H4 (cell line): ENCODE measurements around the gene ZNF319. TPM values are rescaled to one million over a fixed set of nuclear protein-coding genes. Genes with fewer than 3 reads are reported as not detected.
A peak's percentile ranks its signal among the peaks of the same experiment; 100 is the strongest.

Experiments used
- DNase-seq: peaks from one replicate; pipeline ENCODE4 v3.0.0-alpha.2; 2015; ENCODE audit warnings: low spot score
- total RNA-seq: library from RNA; depleted of rRNA; stranded (reverse); fragments of >200 nt; shearing (Covaris generic); gene quantifications from 2 replicates; pipeline ENCODE4 v1.2.3, GENCODE V29; 2014; rRNA removed

Gene ZNF319
- total RNA-seq, 1 experiment from 2014 or later = 1.1 TPM

DNA sequence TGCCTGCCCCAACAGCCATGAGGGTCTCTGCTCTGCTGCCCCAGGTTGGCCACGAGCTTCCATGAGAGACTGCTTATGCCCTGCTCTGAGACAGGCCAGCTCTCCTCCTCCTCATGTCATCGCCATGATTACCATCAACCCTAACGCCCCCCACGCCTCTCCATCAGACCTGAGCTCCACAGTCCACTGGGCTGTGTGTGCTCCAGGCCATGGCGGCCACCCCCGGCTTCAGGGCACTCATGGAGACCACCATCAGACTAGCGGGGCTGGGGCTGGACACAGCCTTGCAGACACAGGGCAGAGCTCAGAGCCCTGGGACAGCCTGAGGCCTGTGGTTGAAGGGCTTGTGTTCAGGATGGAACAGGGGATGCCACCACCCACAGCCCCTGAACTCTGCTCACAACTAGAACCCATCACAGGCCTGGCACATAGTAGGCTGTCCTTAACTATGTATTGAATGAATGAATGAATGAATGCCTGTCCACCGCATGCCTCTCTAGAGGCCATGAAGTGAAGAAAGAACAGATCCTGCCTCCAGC lies 44.1 kb downstream of the ZNF319 start:
- DNase-seq = no peak

- DNase-seq = peak; percentile 59
Measured at GRCh38 chr16:57955572-57956188, 44.8 kb downstream of the ZNF319 start.

DNA sequence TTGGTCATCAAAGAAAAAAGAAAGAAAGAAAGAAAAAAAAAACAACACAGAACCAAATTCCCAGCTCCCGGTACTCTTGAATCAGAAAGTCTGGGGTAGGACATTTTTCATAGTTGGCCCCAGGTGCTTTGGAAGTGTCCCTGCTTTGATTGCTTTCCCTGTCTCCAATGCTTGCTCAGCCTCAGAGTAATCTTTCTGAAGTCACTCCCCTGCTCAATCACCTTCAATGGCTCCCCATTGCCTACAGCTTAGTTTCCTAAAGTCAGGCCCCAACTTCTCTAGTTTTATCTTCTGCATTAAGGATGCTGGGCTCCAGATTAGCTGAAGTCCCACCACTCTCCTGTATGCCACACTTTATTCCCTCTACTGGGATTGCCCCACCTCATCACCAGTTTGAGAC lies 46.6 kb downstream of the ZNF319 start:
- no peak for DNase-seq

DNA sequence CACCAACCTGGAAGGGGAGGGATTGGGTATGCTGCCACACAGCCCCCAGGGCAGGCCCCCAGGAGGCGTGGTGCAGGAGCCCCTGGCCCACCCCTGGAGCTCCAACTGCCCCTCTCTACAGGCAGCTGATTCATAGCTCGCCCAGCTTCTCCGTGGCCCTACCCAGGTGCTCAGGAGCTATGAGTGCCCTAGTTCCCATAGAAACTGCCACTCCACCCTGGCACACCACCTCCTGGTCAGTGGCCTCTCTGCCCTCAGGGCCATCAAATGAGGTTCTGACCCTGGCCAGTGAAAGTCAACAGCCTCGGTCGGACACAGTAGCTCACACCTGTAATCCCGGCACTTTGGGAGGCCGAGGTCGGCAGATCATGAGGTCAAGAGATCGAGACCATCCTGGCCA lies 47.6 kb downstream of the ZNF319 start:
- no peak for DNase-seq

DNA sequence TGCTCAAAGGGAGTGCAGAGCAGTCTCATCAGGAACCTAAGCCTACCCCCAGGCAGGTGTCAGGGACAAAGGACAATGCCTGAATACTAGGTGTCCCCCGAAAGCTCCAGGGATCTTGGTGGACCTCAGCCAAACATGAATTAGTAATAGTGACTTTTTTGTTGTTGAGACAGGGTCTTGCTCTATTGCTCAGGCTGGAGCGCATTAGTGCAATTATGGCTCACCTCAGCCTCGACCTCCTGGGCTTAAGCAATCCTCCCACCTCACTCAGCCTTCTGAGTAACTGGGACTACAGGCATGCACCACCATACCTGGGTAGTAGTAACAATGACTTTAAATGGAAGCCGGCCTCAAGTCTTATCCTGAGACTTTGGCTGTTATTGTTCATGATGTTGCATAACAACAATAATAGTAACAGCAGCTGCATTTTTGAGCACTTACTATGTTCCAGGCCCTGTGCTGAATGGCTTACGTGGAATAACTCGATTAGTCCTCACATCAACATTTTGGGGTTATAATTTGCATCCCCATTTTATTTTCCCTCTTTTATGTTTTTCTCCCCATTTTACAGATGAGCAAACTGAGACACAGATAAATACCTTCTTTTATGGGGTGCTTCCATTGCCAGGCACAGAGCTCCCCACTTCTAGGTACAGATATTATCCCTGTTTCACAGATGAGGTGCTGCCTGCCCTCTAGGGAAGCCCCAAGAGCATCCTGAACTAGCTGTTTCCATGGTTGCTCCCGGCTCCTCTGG lies 49.1 kb downstream of the ZNF319 start:
- DNase-seq = no peak

GRCh38 chr16:57950382-57950781 lies 50.1 kb downstream of the ZNF319 start:
- DNase-seq = no peak

DNA sequence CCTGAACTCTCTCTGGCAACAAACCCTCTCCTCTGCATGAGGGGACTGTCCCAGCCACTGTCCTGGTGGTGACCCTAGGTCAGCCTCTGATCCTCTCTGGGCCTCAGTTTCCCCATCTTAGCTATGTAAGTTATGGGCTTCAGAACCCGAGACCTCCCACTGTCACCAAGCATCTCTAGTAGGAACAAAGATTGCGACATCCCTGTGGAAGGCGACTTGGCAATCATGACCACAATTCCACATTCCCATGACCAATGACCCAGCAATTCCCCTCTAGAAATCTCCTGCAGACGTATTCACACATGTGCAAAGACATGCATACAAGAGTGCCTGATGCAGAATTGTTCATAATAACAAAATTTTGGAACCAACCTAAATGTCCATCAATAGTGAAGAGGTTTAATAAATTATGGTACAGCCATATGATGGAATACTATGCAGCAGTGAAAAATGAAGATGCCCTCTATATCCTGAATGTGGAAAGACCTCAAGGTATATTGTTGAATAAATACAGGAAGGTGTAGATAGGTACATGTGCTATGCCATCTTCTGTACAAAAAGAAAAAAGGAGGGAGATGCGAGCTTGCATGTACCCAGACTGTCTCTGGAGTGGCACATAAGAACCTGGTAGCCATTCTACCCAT lies 50.8 kb downstream of the ZNF319 start:
- no peak for DNase-seq

- DNase-seq = no peak
Measured at GRCh38 chr16:57949013-57949412, 51.5 kb downstream of the ZNF319 start.

- DNase-seq = no peak
Measured at GRCh38 chr16:57948027-57948426, 52.4 kb downstream of the ZNF319 start.

GRCh38 chr16:57947261-57947660 lies 53.2 kb downstream of the ZNF319 start:
- no peak for DNase-seq

DNA sequence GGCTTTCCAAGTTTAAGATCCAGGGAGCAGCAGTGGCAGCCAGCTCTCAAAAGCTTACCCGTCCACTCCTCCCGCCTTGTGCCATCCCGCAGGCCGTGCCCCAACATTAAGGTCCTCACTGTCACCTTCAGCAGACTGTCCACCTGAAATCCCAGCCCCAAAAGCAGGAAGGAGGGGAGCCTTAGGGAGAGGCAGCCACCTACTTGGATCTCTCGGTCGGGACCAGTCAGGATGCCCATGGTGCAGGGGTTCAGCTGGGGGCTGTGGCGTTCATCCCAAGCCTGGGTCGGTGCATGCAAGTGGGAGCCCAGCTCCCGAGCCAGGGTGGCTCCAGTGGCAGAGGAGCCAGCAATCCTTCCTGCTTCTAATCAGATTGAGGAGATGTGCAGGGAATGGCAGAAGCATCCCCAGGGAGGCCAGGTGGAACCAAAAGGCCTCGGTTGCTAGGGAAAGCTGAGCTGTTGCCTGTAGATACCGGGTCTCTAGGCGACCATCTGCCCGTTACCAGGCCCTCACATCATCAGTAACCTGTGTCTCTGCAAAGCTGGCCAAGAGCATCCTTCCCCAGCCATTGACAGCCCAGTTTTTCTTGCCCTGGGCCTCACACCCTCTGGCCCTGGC lies 54.2 kb downstream of the ZNF319 start:
- no peak for DNase-seq

DNA sequence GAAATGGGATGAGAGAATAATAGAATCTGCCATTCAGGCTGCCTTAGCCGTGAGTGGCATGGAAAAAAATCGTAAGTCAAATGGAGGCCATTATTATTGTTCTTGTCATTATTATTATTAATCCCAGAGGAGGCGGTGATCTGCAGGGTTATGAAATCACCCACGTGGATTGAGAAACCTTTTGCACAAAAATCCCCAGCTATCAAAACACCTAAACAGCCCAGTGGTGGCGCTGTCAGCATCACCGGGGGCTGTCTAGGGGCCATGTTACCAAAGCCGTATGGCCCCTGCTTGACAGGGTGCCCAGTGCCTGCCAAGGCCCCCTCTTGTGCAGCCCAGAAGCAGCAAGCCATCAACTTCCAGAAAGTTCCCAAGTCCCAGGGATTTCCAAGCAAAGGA lies 54.7 kb downstream of the ZNF319 start:
- no peak for DNase-seq

GRCh38 chr16:57944970-57945739 lies 55.3 kb downstream of the ZNF319 start:
- DNase-seq = no peak

Other genes with a start within 250 kb of the ZNF319 start
- gene KIFC3, start 198.2 kb downstream of the ZNF319 start, total RNA-seq = 12.2 and 27.4 TPM in 2 replicates
- gene CNGB1, start 29.5 kb downstream of the ZNF319 start, total RNA-seq = 0.06 TPM in 1 of 2 replicates, not detected in the other
- gene USB1, start 735 bp upstream of the ZNF319 start, total RNA-seq = 28.6 and 30.5 TPM in 2 replicates
- gene MMP15, start 25.1 kb upstream of the ZNF319 start, total RNA-seq = 1.6 and 2.0 TPM in 2 replicates
- gene CFAP20, start 128.7 kb upstream of the ZNF319 start, total RNA-seq = 89.4 and 100 TPM in 2 replicates
- gene CSNK2A2, start 197.4 kb upstream of the ZNF319 start, total RNA-seq = 21.0 and 26.6 TPM in 2 replicates